SK-N-SH (cell line): ENCODE data around the gene MANSC1. TPM values are rescaled to one million over a fixed set of nuclear protein-coding genes. Genes with fewer than 3 reads are reported as not detected.

Source experiments
- CTCF ChIA-PET: fragments of 300-600, 350-600 bp; formaldehyde crosslinking; extraction: SDS; loops from one replicate; lab custom pipeline; 2021; lab: Yijun Ruan, JAX
- POLR2A ChIA-PET: fragments of 350-600 bp; sonication (Branson Sonifier 250); formaldehyde crosslinking; extraction: SDS; loops from one replicate; lab custom pipeline; 2020; ENCODE audit warnings: antibody characterized with exemption, inconsistent platforms; lab: Yijun Ruan, JAX
- DNase-seq: peaks from one replicate; pipeline ENCODE4 v3.0.0; 2012
- H2AFZ ChIP-seq: fragments of 200-600 bp; sonication (generic); 2 replicates; pipeline ENCODE4 v1.8.1; 2016; ENCODE audit warnings: antibody characterized with exemption, mild to moderate bottlenecking, low read depth
- H3F3A ChIP-seq: fragments of 200-600 bp; sonication (generic); replicated peaks from 2 replicates; pipeline ENCODE3; 2016; ENCODE audit warnings: antibody characterized with exemption, mild to moderate bottlenecking; ENCODE audit not compliant: insufficient read depth
- H3K27ac ChIP-seq, 2 experiments: fragments of 200-500 bp in 1 of 2; fragments of 200-600 bp in 1 of 2; sonication (Bioruptor generic) in 1 of 2; sonication (generic), shearing (Covaris generic) in 1 of 2; 2 replicates each; pipeline versions ENCODE4 v1.5.1 to v1.6.1; 2014 to 2016; ENCODE audit warnings: low read depth in 2 of 2, inconsistent platforms in 1 of 2, low read length in 1 of 2, mild to moderate bottlenecking in 1 of 2, mixed read lengths in 1 of 2
- H3K27me3 ChIP-seq: fragments of 200-600 bp; sonication (generic), shearing (Covaris generic); 2 replicates; pipeline ENCODE4 v1.6.1; 2016; ENCODE audit warnings: mixed run types; ENCODE audit not compliant: insufficient read depth
- H3K36me3 ChIP-seq, 2 experiments: fragments of 200-500 bp in 1 of 2; fragments of 200-600 bp in 1 of 2; sonication (Bioruptor generic) in 1 of 2; sonication (generic) in 1 of 2; replicated peaks in 1 of 2; 2 replicates each; pipeline versions ENCODE3 to v1.5.1; 2014 to 2016; ENCODE audit warnings: low read length in 1 of 2, mild to moderate bottlenecking in 1 of 2; ENCODE audit not compliant: insufficient read depth in 2 of 2, control insufficient read depth in 1 of 2
- H3K4me1 ChIP-seq, 2 experiments: fragments of 200-500 bp in 1 of 2; fragments of 200-600 bp in 1 of 2; sonication (Bioruptor generic) in 1 of 2; sonication (generic), shearing (Covaris generic) in 1 of 2; 2 replicates each; pipeline versions ENCODE4 v1.5.1 to v1.6.1; 2014 to 2016; ENCODE audit warnings: low read depth in 1 of 2, low read length in 1 of 2, mixed run types in 1 of 2; ENCODE audit not compliant: insufficient read depth in 2 of 2, control insufficient read depth in 1 of 2
- H3K4me2 ChIP-seq: fragments of 200-600 bp; sonication (generic), shearing (Covaris generic); 2 replicates; pipeline ENCODE4 v1.6.1; 2017; ENCODE audit warnings: mixed run types
- H3K4me3 ChIP-seq, 2 experiments: fragments of 200-500 bp in 1 of 2; fragments of 200-600 bp in 1 of 2; sonication (Bioruptor generic) in 1 of 2; sonication (generic), shearing (Covaris generic) in 1 of 2; 2 replicates each; pipeline versions ENCODE4 v1.5.1 to v1.8.1; 2014 to 2016; ENCODE audit warnings: low read depth in 2 of 2, inconsistent platforms in 1 of 2, low read length in 1 of 2, mild to moderate bottlenecking in 1 of 2, mixed read lengths in 1 of 2, moderate library complexity in 1 of 2
- H3K79me2 ChIP-seq: fragments of 200-600 bp; sonication (generic); 2 replicates; pipeline ENCODE4 v1.8.1; 2017; ENCODE audit warnings: mild to moderate bottlenecking; ENCODE audit not compliant: insufficient read depth
- H3K9ac ChIP-seq: fragments of 200-600 bp; sonication (generic); 2 replicates; pipeline ENCODE4 v1.6.1; 2017; ENCODE audit warnings: mixed run types
- H3K9me2 ChIP-seq: fragments of 200-600 bp; sonication (generic); 2 replicates; pipeline ENCODE4 v1.6.1; 2017; ENCODE audit warnings: mixed run types
- H3K9me3 ChIP-seq: fragments of 200-600 bp; sonication (generic); 2 replicates; pipeline ENCODE4 v1.6.1; 2017; ENCODE audit warnings: mixed run types, mild to moderate bottlenecking, moderate library complexity
- H4K20me1 ChIP-seq: fragments of 200-600 bp; sonication (generic); 2 replicates; pipeline ENCODE4 v1.6.1; 2017; ENCODE audit warnings: mild to moderate bottlenecking, mixed run types; ENCODE audit not compliant: insufficient read depth
- CTCF ChIP-seq: fragments of 200-600 bp; sonication (generic); IDR thresholded peaks from 2 replicates; pipeline ENCODE4 v1.6.1; 2017; ENCODE audit warnings: antibody characterized with exemption, mild to moderate bottlenecking, moderate library complexity
- EP300 ChIP-seq, 2 experiments: IDR thresholded peaks; 2 replicates each; pipeline versions ENCODE4 v1.4.0 to v1.6.1; 2012; ENCODE audit warnings: borderline replicate concordance in 1 of 2, low read depth in 1 of 2, low read length in 1 of 2
- FOSL2 ChIP-seq: IDR thresholded peaks from 2 replicates; pipeline ENCODE4 v1.4.0; 2012; ENCODE audit warnings: low read depth, mild to moderate bottlenecking, moderate library complexity, borderline replicate concordance
- FOXJ3 ChIP-seq: sonication (generic); formaldehyde crosslinking; IDR thresholded peaks from 2 replicates; pipeline ENCODE4 v1.5.1; 2020; ENCODE audit warnings: mild to moderate bottlenecking, missing genetic modification reagents
- GABPA ChIP-seq: IDR thresholded peaks from 2 replicates; pipeline ENCODE4 v1.4.0; 2012; ENCODE audit warnings: low read depth, mild to moderate bottlenecking
- GATA2 ChIP-seq: sonication (generic); formaldehyde crosslinking; IDR thresholded peaks from 2 replicates; pipeline ENCODE4 v1.5.0; 2020; ENCODE audit warnings: mild to moderate bottlenecking, missing genetic modification reagents
- IRF3 ChIP-seq: fragments of 150-350 bp; IDR thresholded peaks from 2 replicates; pipeline ENCODE4 v1.6.1; 2016; ENCODE audit warnings: mild to moderate bottlenecking, low read depth, low read length
- JUND ChIP-seq: IDR thresholded peaks from 2 replicates; pipeline ENCODE4 v1.4.0; 2012
- MAX ChIP-seq: IDR thresholded peaks from 2 replicates; pipeline ENCODE4 v1.4.0; 2012; ENCODE audit warnings: low read depth
- POLR2AphosphoS5 ChIP-seq: IDR thresholded peaks from 2 replicates; pipeline ENCODE4 v1.6.1; 2012; ENCODE audit warnings: low read depth, low read length
- RAD21 ChIP-seq: IDR thresholded peaks from 2 replicates; pipeline ENCODE4 v1.6.1; 2012; ENCODE audit warnings: mild to moderate bottlenecking, low read length
- RCOR1 ChIP-seq: fragments of 150-350 bp; IDR thresholded peaks from 2 replicates; pipeline ENCODE4 v1.6.1; 2017; ENCODE audit warnings: antibody characterized with exemption, low read length
- REST ChIP-seq: IDR thresholded peaks from 2 replicates; pipeline ENCODE4 v1.6.1; 2012; ENCODE audit warnings: mild to moderate bottlenecking, low read depth, low read length, moderate library complexity
- RXRA ChIP-seq: IDR thresholded peaks from 2 replicates; pipeline ENCODE4 v1.4.0; 2012; ENCODE audit warnings: low read depth, mild to moderate bottlenecking, borderline replicate concordance
- SIN3A ChIP-seq: IDR thresholded peaks from 2 replicates; pipeline ENCODE4 v1.6.1; 2012; ENCODE audit warnings: low read depth, mild to moderate bottlenecking, low read length, moderate library complexity, borderline replicate concordance
- SMC3 ChIP-seq: IDR thresholded peaks from 2 replicates; pipeline ENCODE4 v1.6.1; 2012; ENCODE audit warnings: low read depth, low read length, improper control_type of control experiment
- TEAD4 ChIP-seq: IDR thresholded peaks from 2 replicates; pipeline ENCODE4 v1.4.0; 2012; ENCODE audit warnings: mild to moderate bottlenecking, borderline replicate concordance; ENCODE audit not compliant: insufficient read depth
- YY1 ChIP-seq: IDR thresholded peaks from 2 replicates; pipeline ENCODE4 v1.4.0; 2012; ENCODE audit warnings: low read depth, mild to moderate bottlenecking
- WGBS: methylation state at CpG from one replicate; pipeline ENCODE4 v1.1.6; 2017; ENCODE audit warnings: low lambda C conversion rate; 5-methylcytosine and 5-hydroxymethylcytosine counted together
- polyA plus RNA-seq, 3 experiments: library from polyadenylated mRNA; depleted of rRNA; stranded (reverse); fragments of >200 nt; gene quantifications; 2 replicates each; pipeline ENCODE4 v1.2.3, GENCODE V29; 2012

The MANSC1 gene
- polyA plus RNA-seq, 1 of the 3 experiments (the other 2 are of a cell fraction), result 2.9 TPM

- WGBS, result 73% methylated on average over 2 of the region's 2 CpGs
Measured at GRCh38 chr12:12301122-12301521, 48.9 kb downstream of the MANSC1 start.

GRCh38 chr12:12297201-12297830, 52.7 kb downstream of the MANSC1 start:
- POLR2A ChIA-PET, result no interaction called here
- CTCF ChIA-PET, result no interaction called here
- Histone ChIP-seq H3K9me3 (no peaks in the 10 kb centered on the region), H3K36me3 (no peaks in the 10 kb centered on the region), H3K27me3 (no peaks in the 10 kb centered on the region), H4K20me1 (no peaks in the 10 kb centered on the region), H3K4me3 (no peak overlapping the region), H3K9me2 (no peaks in the 10 kb centered on the region), H3K27ac (no peak overlapping the region), H3F3A (no peaks in the 10 kb centered on the region), H3K4me1 (peaks cover 0 to 3% of the 10 kb centered on the region in 2 experiments; a peak in 1 of 4 replicates), H3K79me2 (no peaks in the 10 kb centered on the region), H3K9ac (no peak overlapping the region), H3K4me2 (no peak overlapping the region), H2AFZ (no peak overlapping the region)
- no peak for DNase-seq
- 90% methylated on average over 8 of the region's 8 CpGs for WGBS
- no peak for TF ChIP-seq REST
- no peak for TF ChIP-seq JUND
- TF ChIP-seq RXRA, result no peak
- TF ChIP-seq FOSL2, result no peak
- no peak for TF ChIP-seq SIN3A
- TF ChIP-seq TEAD4, result no peak
- TF ChIP-seq GABPA, result no peak
- TF ChIP-seq RCOR1, result no peak
- no peak for TF ChIP-seq GATA2
- no peak for TF ChIP-seq POLR2AphosphoS5

More at GRCh38 chr12:12301122-12301521, 48.9 kb downstream of the MANSC1 start:
- no peak overlapping the region for H2AFZ ChIP-seq
- H3F3A ChIP-seq, result no peaks in the 10 kb centered on the region
- H3K27ac ChIP-seq, result no peak overlapping the region
- POLR2A ChIA-PET, result no interaction called here
- no peak overlapping the region for H3K9ac ChIP-seq
- H3K4me3 ChIP-seq, result no peak overlapping the region
- H3K9me2 ChIP-seq, result no peaks in the 10 kb centered on the region
- TF ChIP-seq POLR2AphosphoS5, result no peak
- TF ChIP-seq IRF3, result no peak
- TF ChIP-seq SMC3, result no peak
- no peak for TF ChIP-seq EP300 (IDR thresholded peaks at IDR 0.05; ENCODE audit: borderline replicate concordance in 1 of 2, low read depth in 1 of 2, low read length in 1 of 2)
- TF ChIP-seq TEAD4, result no peak
- no peak for TF ChIP-seq CTCF
- no peak for TF ChIP-seq MAX
- no peak for TF ChIP-seq YY1
- no peak for TF ChIP-seq RAD21
- TF ChIP-seq FOXJ3, result no peak
- TF ChIP-seq JUND, result no peak
- no peak for TF ChIP-seq GATA2
- TF ChIP-seq, all 33 proteins: peak for 0
- no peaks in the 10 kb centered on the region for H3K79me2 ChIP-seq
- no peak for DNase-seq
- CTCF ChIA-PET, result interaction anchor here (1.1 kb wide), 1 partner anchor 27 kb away, joined by 6 read pairs; no protein-coding TSS in a partner anchor
- no peaks in the 10 kb centered on the region for H3K9me3 ChIP-seq
- no peaks in the 10 kb centered on the region for H3K36me3 ChIP-seq
- H3K4me2 ChIP-seq, result no peak overlapping the region
- no peaks in the 10 kb centered on the region for H4K20me1 ChIP-seq
- H3K27me3 ChIP-seq, result no peaks in the 10 kb centered on the region
- H3K4me1 ChIP-seq, result no peaks in the 10 kb centered on the region
